Ovary (tissue), 9 donors: Measurements from ENCODE around the gene SPTLC1. TPM values are rescaled to one million over a fixed set of nuclear protein-coding genes. Genes with fewer than 3 reads are reported as not detected.

ENCODE experiments used
- DNase-seq, 5 donors: peaks; one replicate each; pipeline ENCODE4 v3.0.0-alpha.2; 2019 to 2020
- H3K27ac ChIP-seq, 2 donors: fragments of 200-600 bp; one replicate each; pipeline versions ENCODE4 v1.5.1 to v1.8.0; 2019 to 2022
- H3K27me3 ChIP-seq: fragments of 200-600 bp; one replicate; pipeline ENCODE4 v1.8.0; 2022
- H3K36me3 ChIP-seq: fragments of 200-600 bp; sonication (generic); one replicate; pipeline ENCODE4 v1.5.1; 2019
- H3K4me1 ChIP-seq: one replicate; pipeline ENCODE4 v1.8.1; 2013; ENCODE audit warnings: mild to moderate bottlenecking, moderate library complexity; ENCODE audit not compliant: insufficient read depth
- H3K4me3 ChIP-seq: fragments of 200-600 bp; sonication (generic); one replicate; pipeline ENCODE4 v1.5.1; 2017
- H3K9me3 ChIP-seq, 2 donors: fragments of 200-600 bp in 1 of 2; sonication (generic) in 1 of 2; one replicate each; pipeline versions ENCODE4 v1.5.1 to v1.8.1; 2013 to 2019; ENCODE audit warnings: mild to moderate bottlenecking in 1 of 2, moderate library complexity in 1 of 2
- CTCF ChIP-seq, 3 donors: fragments of 450-650 bp in 2 of 3; fragments of 200-600 bp in 1 of 3; IDR thresholded peaks; one replicate each; pipeline versions ENCODE4 v1.5.1 to v1.8.0; 2016 to 2022; ENCODE audit warnings: antibody characterized with exemption in 3 of 3, mild to moderate bottlenecking in 1 of 3
- EP300 ChIP-seq: sonication (generic); formaldehyde crosslinking; IDR thresholded peaks from one replicate; pipeline ENCODE4 v1.6.1; 2017; ENCODE audit warnings: antibody characterized with exemption
- POLR2A ChIP-seq: fragments of 450-650 bp; IDR thresholded peaks from one replicate; pipeline ENCODE4 v1.6.1; 2017; ENCODE audit warnings: antibody characterized with exemption, mild to moderate bottlenecking, moderate library complexity
- WGBS, 3 donors: extraction: QIAGEN DNeasy Blood & Tissue Kit in 1 of 3; methylation state at CpG; one replicate each; pipeline versions ENCODE4 v1.1.5 to v1.1.7; 2013 to 2017; 5-methylcytosine and 5-hydroxymethylcytosine counted together
- intact Hi-C, 4 donors: fragments of 100-400 bp; cut with DNase I; formaldehyde crosslinking; loops; one replicate each; pipeline versions ENCODE4 v1.11.0 to v1.15.1; 2022 to 2023
- polyA plus RNA-seq, 2 donors: library from polyadenylated mRNA; stranded (reverse); fragments of 200-250 nt in 1 of 2; fragments of 350-450 nt in 1 of 2; fragmentation: Illumina TruSeq in 1 of 2; extraction: RNeasy Lipid Tissue Mini Kit (QIAGEN cat#74804) in 1 of 2; gene quantifications; one replicate each; pipeline ENCODE4 v1.2.3, GENCODE V29; 2013 to 2014
- total RNA-seq, 7 donors: library from RNA; depleted of rRNA in 2 of 7; stranded (reverse); fragments of >200 nt in 2 of 7; fragmentation: NEBNext Ultra II Directional in 3 of 7; extraction: Animal tissue kit (Norgen Biotek cat#: 25700) in 3 of 7; gene quantifications; one replicate each; pipeline versions ENCODE4 v1.1.0 to v1.2.4, GENCODE V29; 2016 to 2023
- donor health status: DM: no; HTN: no; CAD: no; lungs with moderate emphysema.
- donor health status: DM: no; HTN: no; CAD: no.
- donor health status: Bipolar disorder and iron deficiency.
- donor health status: DM: yes; HTN: yes; CAD: no.
- donor health status: DM: no; HTN: no; CAD: no.
- donor health status: DM: yes; HTN: yes; CAD: no.

SPTLC1 gene
- total and polyA plus RNA-seq, 9 donors, result 54.3 to 80.2 (median 72.0) TPM

GRCh38 chr9:92058723-92059444, 56.3 kb downstream of the SPTLC1 start:
- TF ChIP-seq POLR2A, result no peak
- TF ChIP-seq EP300, result no peak
- no peak for TF ChIP-seq CTCF (IDR thresholded peaks at IDR 0.05)
- no peaks in the 10 kb centered on the region for H3K36me3 ChIP-seq
- WGBS, 3 donors, result 78 to 90% (median 89%) methylated on average over 5 of the region's 5 CpGs

GRCh38 chr9:92058026-92058425, 57.2 kb downstream of the SPTLC1 start:
- H3K36me3 ChIP-seq, result no peaks in the 10 kb centered on the region
- intact Hi-C loops, result no loop called here
- H3K9me3 ChIP-seq, result peaks cover 2% of the 10 kb centered on the region in 2 donors
- peaks cover 4% of the 10 kb centered on the region for H3K4me1 ChIP-seq
- no peak overlapping the region for H3K4me3 ChIP-seq
- no peaks in the 10 kb centered on the region for H3K27me3 ChIP-seq
- peak overlapping the region in 1 of 2 donors; percentile 47 for H3K27ac ChIP-seq
- TF ChIP-seq EP300 (no peak), CTCF (IDR thresholded peaks at IDR 0.05) (no peak), POLR2A (no peak)
- no peak for DNase-seq

More at GRCh38 chr9:92058723-92059444, 56.3 kb downstream of the SPTLC1 start:
- Histone ChIP-seq H3K9me3 (peaks cover 2% of the 10 kb centered on the region in 2 donors), H3K4me1 (peaks cover 4% of the 10 kb centered on the region), H3K27ac (no peak overlapping the region), H3K4me3 (no peak overlapping the region), H3K27me3 (no peaks in the 10 kb centered on the region)
- intact Hi-C loops, result no loop called here
- no peak for DNase-seq

- TF ChIP-seq POLR2A, result no peak
- TF ChIP-seq EP300, result no peak
- TF ChIP-seq CTCF (IDR thresholded peaks at IDR 0.05), result no peak
- peaks cover 2% of the 10 kb centered on the region in 2 donors for H3K9me3 ChIP-seq
- no peaks in the 10 kb centered on the region for H3K36me3 ChIP-seq
- H3K4me3 ChIP-seq, result no peak overlapping the region
- no peak for DNase-seq
- H3K4me1 ChIP-seq, result peaks cover 4% of the 10 kb centered on the region
- intact Hi-C loops, result no loop called here
- H3K27me3 ChIP-seq, result no peaks in the 10 kb centered on the region
- peak overlapping the region in 1 of 2 donors; percentile 47 for H3K27ac ChIP-seq
- WGBS, 3 donors, result 43 to 78% (median 58%) methylated on average over 1 of the region's 1 CpG
These were observed 58.0 kb downstream of the SPTLC1 start for GRCh38 chr9:92057226-92057625.

GRCh38 chr9:92055624-92056023, 59.6 kb downstream of the SPTLC1 start:
- TF ChIP-seq CTCF (IDR thresholded peaks at IDR 0.05) (no peak), EP300 (no peak), POLR2A (no peak)
- Histone ChIP-seq H3K4me1 (peaks cover 4% of the 10 kb centered on the region), H3K36me3 (no peaks in the 10 kb centered on the region), H3K9me3 (peaks cover 0 to under 1% of the 10 kb centered on the region in 2 donors), H3K27ac (no peak overlapping the region), H3K4me3 (no peak overlapping the region), H3K27me3 (no peaks in the 10 kb centered on the region)
- intact Hi-C loops, result no loop called here
- 63 to 68% (median 63%) methylated on average over 2 of the region's 2 CpGs for WGBS, 3 donors
- no peak for DNase-seq
